ENCODE measurements around the gene EEF1AKMT4.
A peak's percentile ranks its signal among the peaks of the same experiment; 100 is the strongest.

EEF1AKMT4 gene

GRCh38 chr3:184236033-184236410 is 13.4 kb upstream of the EEF1AKMT4 start:
- no peak for DNase-seq

- DNase-seq: no peak
These were observed 12.8 kb upstream of the EEF1AKMT4 start for GRCh38 chr3:184236636-184237035.

- no peak for DNase-seq
These were observed 12.3 kb upstream of the EEF1AKMT4 start for GRCh38 chr3:184237211-184237610.

GRCh38 chr3:184237807-184238206 is 11.7 kb upstream of the EEF1AKMT4 start:
- DNase-seq: no peak

- DNase-seq: no peak
These were observed 11.1 kb upstream of the EEF1AKMT4 start for GRCh38 chr3:184238246-184238818.

GRCh38 chr3:184239221-184239620 is 10.3 kb upstream of the EEF1AKMT4 start:
- DNase-seq: no peak

- no peak for DNase-seq
These were observed 9.8 kb upstream of the EEF1AKMT4 start for GRCh38 chr3:184239708-184240107.

GRCh38 chr3:184240384-184241140 is 8.9 kb upstream of the EEF1AKMT4 start:
- DNase-seq: no peak

- DNase-seq: no peak
These were observed 8.4 kb upstream of the EEF1AKMT4 start for GRCh38 chr3:184241141-184241446.

- no peak for DNase-seq
These were observed 7.8 kb upstream of the EEF1AKMT4 start for GRCh38 chr3:184241447-184242296.

- no peak for DNase-seq
These were observed 7.2 kb upstream of the EEF1AKMT4 start for GRCh38 chr3:184242297-184242685.

GRCh38 chr3:184248454-184249411 is 739 bp upstream of the EEF1AKMT4 start, which contains the start of gene ALG3:
Gene ALG3, minus strand, starts transcription at chr3:184248962. Its CDS starts 22 bp downstream, at chr3:184248940.
- peak; percentile 81 for DNase-seq

- DNase-seq: peak; percentile 85
These were observed 826 bp downstream of the EEF1AKMT4 start for GRCh38 chr3:184250167-184250828.

- DNase-seq: no peak
These were observed 6.0 kb downstream of the EEF1AKMT4 start for GRCh38 chr3:184255291-184256039.

GRCh38 chr3:184257083-184257915 is 7.8 kb downstream of the EEF1AKMT4 start:
- no peak for DNase-seq

GRCh38 chr3:184258926-184259325 is 9.5 kb downstream of the EEF1AKMT4 start:
- DNase-seq: no peak

- no peak for DNase-seq
These were observed 10.0 kb downstream of the EEF1AKMT4 start for GRCh38 chr3:184259396-184259877.

GRCh38 chr3:184259878-184260723 is 10.6 kb downstream of the EEF1AKMT4 start:
- no peak for DNase-seq

GRCh38 chr3:184260724-184261269 is 11.3 kb downstream of the EEF1AKMT4 start:
- DNase-seq: no peak
